ENCODE data around the gene GNAI2. TPM values are rescaled to one million over a fixed set of nuclear protein-coding genes. Genes with fewer than 3 reads are reported as not detected.

Gene GNAI2
- total and polyA plus RNA-seq, 12 donors = 109 to 275 (median 166) TPM

DNA sequence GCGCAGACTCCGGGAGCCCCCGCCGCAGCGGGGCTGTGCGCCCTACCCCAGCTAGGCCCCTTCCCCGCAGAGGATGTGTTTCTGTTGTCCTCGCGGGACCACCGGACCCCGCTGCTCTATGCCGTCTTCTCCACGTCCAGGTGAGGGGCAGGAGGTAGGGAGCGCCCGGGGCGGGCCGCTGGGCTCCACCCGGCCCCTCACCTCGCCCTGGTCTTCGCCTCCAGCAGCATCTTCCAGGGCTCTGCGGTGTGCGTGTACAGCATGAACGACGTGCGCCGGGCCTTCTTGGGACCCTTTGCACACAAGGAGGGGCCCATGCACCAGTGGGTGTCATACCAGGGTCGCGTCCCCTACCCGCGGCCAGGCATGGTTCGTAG lies 37.7 kb downstream of the GNAI2 start:
- H3K27ac ChIP-seq = peak overlapping the region in 2 of 5 donors; percentile 47
- 31 to 77% (median 52%) methylated on average over 5 to 31 of the region's 31 CpGs for WGBS, 4 donors
- H3K4me3 ChIP-seq = no peak overlapping the region
- H3K27me3 ChIP-seq = peaks cover 4% of the 10 kb centered on the region
- intact Hi-C loops (cut with DNase I) = loop anchor here (5.0 to 10.0 kb wide), 4 partner anchors 41 to 149 kb away; partner anchors contain the start of gene HYAL2 (in 1 of the 2)
- no peak for TF ChIP-seq POLR2A (IDR thresholded peaks at IDR 0.05)
- no peaks in the 10 kb centered on the region for H3K9me3 ChIP-seq (replicated peaks in 1 of 3)
- DNase-seq = no peak
- H3K4me1 ChIP-seq (replicated peaks in 1 of 2) = peaks cover 39 to 43% of the 10 kb centered on the region in 2 donors
- H3K36me3 ChIP-seq (replicated peaks in 1 of 2) = peaks cover 0 to 33% of the 10 kb centered on the region in 2 donors

GRCh38 chr3:50274371-50275104 lies 38.5 kb downstream of the GNAI2 start:
- WGBS, 4 donors = 26 to 29% (median 26%) methylated on average over 12 to 26 of the region's 26 CpGs
- no peaks in the 10 kb centered on the region for H3K9me3 ChIP-seq (replicated peaks in 1 of 3)
- H3K36me3 ChIP-seq (replicated peaks in 1 of 2) = peaks cover 0 to 33% of the 10 kb centered on the region in 2 donors
- H3K4me1 ChIP-seq (replicated peaks in 1 of 2) = peaks cover 31 to 40% of the 10 kb centered on the region in 2 donors
- DNase-seq = peak in 6 of 7 donors; percentile 72 to 89 (median 84)
- H3K27ac ChIP-seq = peak overlapping the region in 3 of 5 donors; percentile 47 to 58 (median 47)
- intact Hi-C loops (cut with DNase I) = loop anchor here (5.0 to 10.0 kb wide), 5 partner anchors 42 to 150 kb away; partner anchors contain the start of genes GNAT1 (in 1 of the 2) and HYAL2 (in 1 of the 2)
- H3K27me3 ChIP-seq = peaks cover 4% of the 10 kb centered on the region
- no peak overlapping the region for H3K4me3 ChIP-seq
- peak; percentile 62 to 81 (median 74) for TF ChIP-seq CTCF (IDR thresholded peaks at IDR 0.05)
- no peak for TF ChIP-seq POLR2A (IDR thresholded peaks at IDR 0.05)

- DNase-seq = peak in 1 of 7 donors; percentile 34
- TF ChIP-seq POLR2A (IDR thresholded peaks at IDR 0.05) (no peak), CTCF (IDR thresholded peaks at IDR 0.05) (no peak)
- Histone ChIP-seq H3K4me1 (replicated peaks in 1 of 2) (peaks cover 23 to 40% of the 10 kb centered on the region in 2 donors), H3K27ac (no peak overlapping the region), H3K9me3 (replicated peaks in 1 of 3) (no peaks in the 10 kb centered on the region), H3K36me3 (replicated peaks in 1 of 2) (peaks cover 0 to 33% of the 10 kb centered on the region in 2 donors), H3K4me3 (no peak overlapping the region), H3K27me3 (peaks cover 4% of the 10 kb centered on the region)
- WGBS, 4 donors = 48 to 67% (median 54%) methylated on average over 30 to 65 of the region's 65 CpGs
- intact Hi-C loops (cut with DNase I) = loop anchor here in 1 of 2 donors (5.0 to 10.0 kb wide), 2 partner anchors 83 to 151 kb away; partner anchors contain the start of gene GNAT1
Observed at GRCh38 chr3:50275141-50275995, 39.4 kb downstream of the GNAI2 start.

GRCh38 chr3:50275996-50276761 lies 40.2 kb downstream of the GNAI2 start:
- peaks cover 4% of the 10 kb centered on the region for H3K27me3 ChIP-seq
- H3K4me3 ChIP-seq = no peak overlapping the region
- peaks cover 0 to 33% of the 10 kb centered on the region in 2 donors for H3K36me3 ChIP-seq (replicated peaks in 1 of 2)
- peaks cover 16 to 38% of the 10 kb centered on the region in 2 donors for H3K4me1 ChIP-seq (replicated peaks in 1 of 2)
- intact Hi-C loops (cut with DNase I) = loop anchor here in 1 of 2 donors (5.0 to 10.0 kb wide), 2 partner anchors 84 to 151 kb away; partner anchors contain the start of gene GNAT1
- no peaks in the 10 kb centered on the region for H3K9me3 ChIP-seq (replicated peaks in 1 of 3)
- peak in 1 of 7 donors; percentile 21 for DNase-seq
- WGBS, 4 donors = 50 to 56% (median 53%) methylated on average over 24 to 79 of the region's 79 CpGs
- TF ChIP-seq CTCF (IDR thresholded peaks at IDR 0.05) (no peak), POLR2A (IDR thresholded peaks at IDR 0.05) (no peak)
- no peak overlapping the region for H3K27ac ChIP-seq

All from adrenal gland (tissue), 12 donors.